Measurements from ENCODE around the gene FADS2. TPM values are rescaled to one million over a fixed set of nuclear protein-coding genes. Genes with fewer than 3 reads are reported as not detected.

FADS2 gene
- total RNA-seq, 1 experiment from 2014 or later: 1,097 TPM

DNA sequence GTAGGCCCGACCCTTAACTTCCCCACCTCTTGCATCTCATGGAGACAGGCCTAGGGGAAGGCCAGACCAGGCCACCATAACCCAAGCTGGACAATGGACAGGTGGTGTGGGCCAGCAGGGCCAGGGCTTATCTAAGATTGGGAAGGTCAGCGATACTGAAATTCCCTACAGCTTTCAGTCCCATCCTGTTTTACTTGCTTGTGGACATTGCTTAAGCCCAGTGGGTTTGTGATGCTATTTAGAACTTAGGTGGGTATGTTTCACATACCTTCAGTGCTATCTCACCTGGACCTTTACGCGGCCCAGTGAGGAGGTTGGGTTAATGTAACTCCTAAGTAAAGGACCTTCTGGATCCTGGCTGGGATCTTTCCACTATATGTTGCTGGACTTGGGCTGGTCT, 1.7 kb downstream of the FADS2 start:
- TF ChIP-seq EZH2 (IDR thresholded peaks at IDR 0.05; ENCODE audit: borderline replicate concordance, low read depth, low read length, poor library complexity, severe bottlenecking): no peak
- TF ChIP-seq, protein P1, sequence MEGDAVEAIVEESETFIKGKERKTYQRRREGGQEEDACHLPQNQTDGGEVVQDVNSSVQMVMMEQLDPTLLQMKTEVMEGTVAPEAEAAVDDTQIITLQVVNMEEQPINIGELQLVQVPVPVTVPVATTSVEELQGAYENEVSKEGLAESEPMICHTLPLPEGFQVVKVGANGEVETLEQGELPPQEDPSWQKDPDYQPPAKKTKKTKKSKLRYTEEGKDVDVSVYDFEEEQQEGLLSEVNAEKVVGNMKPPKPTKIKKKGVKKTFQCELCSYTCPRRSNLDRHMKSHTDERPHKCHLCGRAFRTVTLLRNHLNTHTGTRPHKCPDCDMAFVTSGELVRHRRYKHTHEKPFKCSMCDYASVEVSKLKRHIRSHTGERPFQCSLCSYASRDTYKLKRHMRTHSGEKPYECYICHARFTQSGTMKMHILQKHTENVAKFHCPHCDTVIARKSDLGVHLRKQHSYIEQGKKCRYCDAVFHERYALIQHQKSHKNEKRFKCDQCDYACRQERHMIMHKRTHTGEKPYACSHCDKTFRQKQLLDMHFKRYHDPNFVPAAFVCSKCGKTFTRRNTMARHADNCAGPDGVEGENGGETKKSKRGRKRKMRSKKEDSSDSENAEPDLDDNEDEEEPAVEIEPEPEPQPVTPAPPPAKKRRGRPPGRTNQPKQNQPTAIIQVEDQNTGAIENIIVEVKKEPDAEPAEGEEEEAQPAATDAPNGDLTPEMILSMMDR (conservative IDR thresholded peaks at IDR 0.05; ENCODE audit: low read depth, low read length): no peak
- Histone ChIP-seq H3K27me3 (replicated peaks; ENCODE audit: insufficient read depth, low read depth, low read length, poor library complexity) (no peaks in the 10 kb centered on the region), H3K9me3 (ENCODE audit: low read depth, low read length, poor library complexity, severe bottlenecking) (no peaks in the 10 kb centered on the region), H3K36me3 (ENCODE audit: insufficient read depth, low read length, poor library complexity, severe bottlenecking) (peaks cover 53% of the 10 kb centered on the region), H3K4me1 (ENCODE audit: insufficient read depth, low read length, poor library complexity, severe bottlenecking) (peaks cover 56% of the 10 kb centered on the region), H3K4me3 (ENCODE audit: low read depth, low read length, poor library complexity, severe bottlenecking) (peak overlapping the region; percentile 96), H3K27ac (ENCODE audit: low read depth, low read length, poor library complexity, severe bottlenecking) (peak overlapping the region; percentile 97)
- CTCF ChIA-PET: no interaction called here
- intact Hi-C loops (cut with micrococcal nuclease; ENCODE audit: unreplicated experiment): no loop called here
- POLR2A ChIA-PET (ENCODE audit: low non-redundant PET): no interaction called here
- DNase-seq (ENCODE audit: low spot score): no peak
- BruUV-seq (replicated peaks): no TSS peak

DNA sequence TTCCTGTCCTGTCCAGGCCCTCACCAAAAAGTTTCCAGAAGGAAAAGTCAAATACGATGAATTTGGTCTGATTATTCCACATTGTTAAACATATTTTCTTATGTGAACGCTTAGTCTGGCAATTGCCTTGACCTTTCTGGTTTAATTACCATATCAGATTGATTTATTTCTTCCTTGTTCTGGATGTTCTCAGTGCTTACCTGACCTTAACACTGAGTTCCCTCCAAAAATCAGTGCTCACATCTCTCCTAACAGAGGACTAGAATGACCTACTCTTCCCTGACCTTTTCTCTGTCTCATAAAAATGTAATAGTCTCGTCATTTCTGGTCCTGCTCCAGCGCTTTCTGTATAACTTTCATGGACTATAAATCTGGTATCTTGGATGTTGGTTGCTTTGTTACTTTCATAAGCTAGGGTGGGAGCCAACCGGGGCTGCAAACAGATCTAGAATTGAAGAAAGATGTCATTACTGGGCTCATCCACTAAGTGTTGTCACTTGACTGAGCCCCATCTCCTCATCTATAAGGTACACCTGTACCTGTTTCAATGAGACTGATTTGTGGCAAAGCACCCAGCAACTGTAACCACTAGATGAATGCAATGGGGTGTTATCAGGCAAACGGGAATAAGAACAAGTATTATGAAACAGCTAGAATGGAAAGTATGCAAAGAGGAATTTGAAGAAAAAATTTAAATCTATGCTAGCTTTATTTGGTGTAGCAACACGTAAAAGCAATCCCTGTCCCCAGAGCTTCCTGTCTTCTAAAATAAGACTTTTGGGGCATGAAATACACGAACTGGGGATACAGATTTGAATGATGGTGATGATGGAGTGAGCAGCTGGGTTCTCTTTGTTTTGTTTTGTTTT, 2.4 kb downstream of the FADS2 start:
- Histone ChIP-seq H3K27me3 (replicated peaks; ENCODE audit: insufficient read depth, low read depth, low read length, poor library complexity) (no peaks in the 10 kb centered on the region), H3K4me1 (ENCODE audit: insufficient read depth, low read length, poor library complexity, severe bottlenecking) (peaks cover 62% of the 10 kb centered on the region), H3K9me3 (ENCODE audit: low read depth, low read length, poor library complexity, severe bottlenecking) (no peaks in the 10 kb centered on the region), H3K36me3 (ENCODE audit: insufficient read depth, low read length, poor library complexity, severe bottlenecking) (peaks cover 55% of the 10 kb centered on the region), H3K27ac (ENCODE audit: low read depth, low read length, poor library complexity, severe bottlenecking) (peak overlapping the region; percentile 97), H3K4me3 (ENCODE audit: low read depth, low read length, poor library complexity, severe bottlenecking) (peak overlapping the region; percentile 96)
- intact Hi-C loops (cut with micrococcal nuclease; ENCODE audit: unreplicated experiment): no loop called here
- POLR2A ChIA-PET (ENCODE audit: low non-redundant PET): no interaction called here
- CTCF ChIA-PET: no interaction called here
- DNase-seq (ENCODE audit: low spot score): no peak
- TF ChIP-seq, protein P1 (conservative IDR thresholded peaks at IDR 0.05; ENCODE audit: low read depth, low read length): no peak
- TF ChIP-seq EZH2 (IDR thresholded peaks at IDR 0.05; ENCODE audit: borderline replicate concordance, low read depth, low read length, poor library complexity, severe bottlenecking): no peak
- BruUV-seq (replicated peaks): TSS peak; percentile 25

DNA sequence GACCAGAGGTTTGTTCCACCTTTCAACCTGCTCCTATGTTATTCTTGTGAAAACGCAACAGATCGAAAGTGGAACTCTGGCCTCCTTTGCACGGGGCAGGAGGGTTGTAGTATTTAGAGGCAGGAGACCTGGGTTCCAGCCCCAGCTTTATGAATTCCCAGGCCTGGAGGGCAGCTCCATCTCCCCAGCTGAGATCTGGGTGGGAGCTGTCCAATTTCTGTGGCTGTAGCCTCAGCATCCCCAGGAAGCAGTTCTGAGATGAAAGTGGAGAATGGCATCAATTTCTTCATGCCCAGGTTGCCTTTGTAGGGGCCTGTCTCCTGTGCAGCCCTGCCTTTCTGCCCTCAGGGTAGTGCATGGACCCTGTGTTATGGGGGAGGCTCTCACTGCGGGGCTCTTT, 4.1 kb downstream of the FADS2 start:
- peak overlapping the region; percentile 96 for H3K4me3 ChIP-seq (ENCODE audit: low read depth, low read length, poor library complexity, severe bottlenecking)
- ChIA-PET POLR2A (ENCODE audit: low non-redundant PET) (no interaction called here), CTCF (no interaction called here)
- H3K27ac ChIP-seq (ENCODE audit: low read depth, low read length, poor library complexity, severe bottlenecking): peak overlapping the region; percentile 97
- no peaks in the 10 kb centered on the region for H3K9me3 ChIP-seq (ENCODE audit: low read depth, low read length, poor library complexity, severe bottlenecking)
- no peak for DNase-seq (ENCODE audit: low spot score)
- no TSS peak for BruUV-seq (replicated peaks)
- H3K36me3 ChIP-seq (ENCODE audit: insufficient read depth, low read length, poor library complexity, severe bottlenecking): peaks cover 73% of the 10 kb centered on the region
- intact Hi-C loops (cut with micrococcal nuclease; ENCODE audit: unreplicated experiment): no loop called here
- peaks cover 75% of the 10 kb centered on the region for H3K4me1 ChIP-seq (ENCODE audit: insufficient read depth, low read length, poor library complexity, severe bottlenecking)
- H3K27me3 ChIP-seq (replicated peaks; ENCODE audit: insufficient read depth, low read depth, low read length, poor library complexity): no peaks in the 10 kb centered on the region
- TF ChIP-seq, protein P1 (conservative IDR thresholded peaks at IDR 0.05; ENCODE audit: low read depth, low read length): no peak
- TF ChIP-seq EZH2 (IDR thresholded peaks at IDR 0.05; ENCODE audit: borderline replicate concordance, low read depth, low read length, poor library complexity, severe bottlenecking): no peak

All from A673 (cell line).